Transverse colon (tissue), 4 donors: Measurements from ENCODE around the gene TMEM53.
"Not testable (repeated sequence)": the region's sequence is repeated elsewhere in the genome, so short reads cannot be mapped to it uniquely, and the experiment has no call there.

ENCODE experiments used
- CTCF ChIP-seq, 5 experiments: fragments of 200-600 bp in 3 of 5; fragments of 450-650 bp in 2 of 5; sonication (generic) in 3 of 5; IDR thresholded peaks; 1 replicate in 2 of 5; 2 replicates in 3 of 5; pipeline ENCODE4 v1.5.1; 2016 to 2017; ENCODE audit warnings: antibody characterized with exemption in 5 of 5, inconsistent platforms in 3 of 5, mild to moderate bottlenecking in 2 of 5, moderate library complexity in 1 of 5
- EP300 ChIP-seq: sonication (generic); formaldehyde crosslinking; IDR thresholded peaks from one replicate; pipeline ENCODE4 v1.6.1; 2017; ENCODE audit warnings: antibody characterized with exemption, low read depth
- POLR2A ChIP-seq: fragments of 450-650 bp; IDR thresholded peaks from one replicate; pipeline ENCODE4 v1.6.1; 2016; ENCODE audit warnings: antibody characterized with exemption, mild to moderate bottlenecking, moderate library complexity
- POLR2AphosphoS5 ChIP-seq, 3 donors: sonication (generic); formaldehyde crosslinking; IDR thresholded peaks; one replicate each; pipeline ENCODE4 v1.6.1; 2016; ENCODE audit warnings: antibody characterized with exemption in 3 of 3

- TF ChIP-seq POLR2A; CTCF (IDR thresholded peaks at IDR 0.05); EP300; POLR2AphosphoS5 (IDR thresholded peaks at IDR 0.05): not testable (repeated sequence)
Measured at GRCh38 chr1:44666719-44667118, 7.6 kb downstream of the TMEM53 start.
